GM21786 (cell line): ENCODE data around the gene OVCH2.
"Not testable (repeated sequence)": the region's sequence is repeated elsewhere in the genome, so short reads cannot be mapped to it uniquely, and the experiment has no call there.

Experiments
- ATAC-seq: cut with Tn5 transposase; IDR thresholded peaks from one replicate; pipeline ENCODE4 v1.9.1; 2021; ENCODE audit not compliant: unreplicated experiment

OVCH2 gene, protein sequence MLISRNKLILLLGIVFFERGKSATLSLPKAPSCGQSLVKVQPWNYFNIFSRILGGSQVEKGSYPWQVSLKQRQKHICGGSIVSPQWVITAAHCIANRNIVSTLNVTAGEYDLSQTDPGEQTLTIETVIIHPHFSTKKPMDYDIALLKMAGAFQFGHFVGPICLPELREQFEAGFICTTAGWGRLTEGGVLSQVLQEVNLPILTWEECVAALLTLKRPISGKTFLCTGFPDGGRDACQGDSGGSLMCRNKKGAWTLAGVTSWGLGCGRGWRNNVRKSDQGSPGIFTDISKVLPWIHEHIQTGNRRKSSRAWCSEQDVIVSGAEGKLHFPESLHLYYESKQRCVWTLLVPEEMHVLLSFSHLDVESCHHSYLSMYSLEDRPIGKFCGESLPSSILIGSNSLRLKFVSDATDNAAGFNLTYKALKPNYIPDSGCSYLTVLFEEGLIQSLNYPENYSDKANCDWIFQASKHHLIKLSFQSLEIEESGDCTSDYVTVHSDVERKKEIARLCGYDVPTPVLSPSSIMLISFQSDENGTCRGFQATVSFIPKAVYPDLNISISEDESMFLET

DNA sequence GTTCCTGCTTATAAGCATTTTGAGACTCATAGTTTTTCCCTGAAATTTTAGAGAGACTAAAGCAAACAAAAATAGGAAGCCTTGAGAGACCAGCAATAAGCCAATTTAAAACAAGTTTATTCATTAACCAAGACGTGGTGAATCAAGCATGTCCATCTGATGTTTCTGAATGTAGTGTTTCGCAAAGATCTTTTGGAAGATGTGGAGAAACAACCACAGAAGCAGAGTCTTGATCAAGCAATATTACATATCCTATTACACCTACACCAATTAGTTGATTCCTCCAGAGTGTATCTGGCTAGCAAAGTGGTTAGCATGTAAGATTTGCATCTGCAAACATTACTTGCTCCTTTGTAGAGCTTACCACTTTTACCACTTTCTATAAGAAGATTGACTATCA is at the start of gene OVCH2:
Gene OVCH2, minus strand, starts transcription at position 101 of the 400 bp plus-strand sequence. Its CDS starts 83 bp downstream, at position 18.
- ATAC-seq = no peak

DNA sequence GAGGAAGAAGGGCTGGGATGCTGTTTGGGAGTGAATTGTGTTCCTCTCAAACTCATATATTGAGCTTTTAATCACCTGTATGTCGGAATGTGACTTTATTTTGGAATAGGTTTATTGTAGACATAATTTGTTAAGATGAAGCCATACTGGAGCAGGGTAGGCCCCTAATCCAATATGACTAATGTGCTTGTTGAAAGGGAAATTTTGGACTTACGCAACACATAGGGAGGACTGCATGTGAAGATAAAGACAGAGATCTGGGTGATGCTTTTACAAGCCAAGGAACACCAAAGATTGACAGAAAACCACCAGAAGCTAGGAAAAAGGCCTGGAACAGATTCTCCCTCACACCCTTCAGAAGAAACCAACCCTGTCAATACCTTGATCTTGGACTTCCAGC is 43.2 kb upstream of the OVCH2 start:
- ATAC-seq = no peak

DNA sequence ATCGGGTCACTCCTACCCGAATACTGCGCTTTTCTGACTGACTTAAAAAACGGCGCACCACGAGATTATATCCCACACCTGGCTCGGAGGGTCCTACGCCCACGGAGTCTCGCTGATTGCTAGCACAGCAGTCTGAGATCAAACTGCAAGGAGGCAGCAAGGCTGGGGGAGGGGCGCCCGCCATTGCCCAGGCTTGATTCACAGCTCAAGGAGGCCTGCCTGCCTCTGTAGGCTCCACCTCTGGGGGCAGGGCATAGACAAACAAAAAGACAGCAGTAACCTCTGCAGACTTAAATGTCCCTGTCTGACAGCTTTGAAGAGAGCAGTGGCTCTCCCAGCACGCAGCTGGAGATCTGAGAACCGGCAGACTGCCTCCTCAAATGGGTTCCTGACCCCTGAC is 28.5 kb upstream of the OVCH2 start:
- not testable (repeated sequence) for ATAC-seq

DNA sequence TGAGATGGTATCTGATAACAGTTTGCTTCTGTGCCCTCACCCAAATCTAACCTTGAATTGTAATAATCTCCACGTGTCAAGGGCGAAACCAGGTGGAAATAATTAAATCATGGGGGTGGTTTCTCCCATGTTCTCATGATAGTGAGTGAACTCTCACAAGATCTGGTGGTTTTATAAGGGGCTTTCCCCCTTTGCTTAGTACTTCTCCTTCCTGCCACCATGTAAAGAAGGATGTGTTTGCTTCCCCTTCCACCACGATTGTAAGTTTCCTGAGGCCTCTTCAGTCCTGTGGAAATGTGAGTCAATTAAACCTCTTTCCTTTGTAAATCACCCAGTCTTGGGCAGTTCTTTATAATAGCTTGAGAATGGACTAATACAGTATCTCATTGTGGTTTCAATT is 8.5 kb upstream of the OVCH2 start:
- no peak for ATAC-seq

DNA sequence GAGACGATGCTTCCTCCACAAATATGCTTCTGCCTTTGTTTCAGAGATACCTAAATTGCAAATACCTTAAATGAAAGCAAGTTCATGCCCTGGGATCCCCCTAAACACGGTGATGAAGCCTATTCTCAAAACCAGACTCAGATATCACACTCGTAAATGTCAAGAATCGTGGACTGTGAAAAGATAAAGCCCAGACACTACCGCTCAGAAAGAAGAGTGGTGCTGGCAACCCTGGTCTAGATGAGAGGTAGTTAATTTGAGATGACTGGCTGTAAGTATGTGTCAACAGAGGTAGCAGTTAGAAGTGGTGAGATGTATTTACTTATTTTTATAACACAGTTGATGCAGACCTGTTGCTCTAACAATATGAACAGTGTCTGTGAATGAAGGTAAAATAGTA is 2.5 kb downstream of the OVCH2 start:
- no peak for ATAC-seq

DNA sequence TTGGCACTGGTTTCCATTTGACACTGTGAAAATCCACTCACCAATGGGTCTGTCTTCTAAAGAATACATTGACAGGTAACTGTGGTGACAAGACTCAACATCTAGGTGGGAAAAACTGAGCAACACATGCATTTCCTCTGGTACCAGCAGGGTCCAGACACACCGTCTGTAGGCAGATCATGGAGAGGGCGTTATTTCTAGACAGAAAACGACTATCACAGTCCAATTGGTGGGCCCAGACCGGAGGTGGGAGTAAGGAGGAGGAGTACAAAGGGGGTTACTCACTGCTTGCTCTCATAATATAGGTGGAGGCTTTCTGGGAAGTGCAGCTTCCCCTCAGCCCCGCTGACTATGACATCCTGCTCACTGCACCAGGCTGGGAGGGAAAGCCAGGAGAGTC is 9.9 kb downstream of the OVCH2 start:
- ATAC-seq = no peak

DNA sequence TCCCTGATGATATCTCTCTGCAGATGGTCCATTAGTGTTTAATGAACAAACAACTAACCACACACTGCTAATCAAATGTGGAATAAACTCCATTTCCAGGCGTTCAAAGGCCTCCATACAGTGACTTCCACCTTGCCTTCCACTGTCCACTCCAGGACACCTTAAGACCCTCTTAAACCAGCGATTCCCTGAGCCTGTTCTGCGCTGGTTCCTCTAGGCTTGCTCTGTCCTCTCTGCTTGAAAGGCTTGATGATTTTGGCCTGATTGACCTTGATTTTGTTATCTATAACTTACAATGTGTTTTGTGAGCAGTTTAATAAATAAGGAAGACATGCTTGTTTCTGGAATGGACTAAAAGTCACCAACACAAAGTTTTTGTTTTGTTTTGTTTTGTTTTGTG is 12.0 kb downstream of the OVCH2 start:
- ATAC-seq = no peak

DNA sequence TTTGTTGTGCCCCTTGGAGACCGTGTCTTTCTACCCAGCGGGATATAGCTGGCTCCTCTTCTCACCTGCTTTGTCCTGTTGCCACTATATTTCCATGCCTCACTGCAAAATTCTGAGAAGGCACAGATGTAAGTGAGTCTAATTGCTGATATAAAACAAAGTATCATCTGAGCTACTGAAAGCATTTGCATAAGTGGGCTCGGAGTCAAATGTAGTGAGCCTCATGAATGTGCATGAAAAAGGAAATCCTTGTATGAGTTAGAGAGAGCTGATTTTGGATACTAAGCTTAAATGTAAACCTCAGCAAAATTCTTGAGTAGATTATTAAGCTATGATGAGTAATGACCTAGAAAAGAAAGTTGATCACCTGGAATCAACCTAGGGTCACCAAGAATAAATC is 13.9 kb downstream of the OVCH2 start:
- ATAC-seq = no peak

DNA sequence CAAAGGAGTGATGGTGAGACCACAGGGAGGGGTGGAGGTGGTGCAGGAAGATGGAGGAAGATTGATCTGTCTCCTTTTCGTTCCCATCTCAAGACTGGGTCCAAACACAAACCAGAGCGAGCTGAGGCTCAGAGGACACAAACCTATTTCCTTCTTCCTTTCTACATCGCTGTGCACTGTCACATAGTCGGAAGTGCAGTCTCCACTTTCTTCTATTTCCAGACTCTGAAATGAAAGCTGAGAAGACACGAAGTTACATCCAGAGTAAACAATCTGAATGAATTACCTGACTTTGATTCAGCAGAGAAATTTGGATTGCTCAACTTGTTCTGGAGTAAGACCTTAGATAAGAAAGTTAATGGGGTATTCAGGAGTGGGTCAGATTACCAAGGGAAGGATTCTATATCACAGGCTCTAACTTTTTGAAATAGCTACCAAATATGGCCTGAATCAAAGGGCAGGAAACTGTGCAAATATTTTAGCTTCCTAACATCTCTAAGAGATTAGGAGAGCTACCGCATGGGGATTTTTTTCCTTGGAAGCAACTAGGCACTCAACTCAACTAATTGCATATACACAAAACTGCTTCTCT is 14.4 kb downstream of the OVCH2 start:
- ATAC-seq = no peak

DNA sequence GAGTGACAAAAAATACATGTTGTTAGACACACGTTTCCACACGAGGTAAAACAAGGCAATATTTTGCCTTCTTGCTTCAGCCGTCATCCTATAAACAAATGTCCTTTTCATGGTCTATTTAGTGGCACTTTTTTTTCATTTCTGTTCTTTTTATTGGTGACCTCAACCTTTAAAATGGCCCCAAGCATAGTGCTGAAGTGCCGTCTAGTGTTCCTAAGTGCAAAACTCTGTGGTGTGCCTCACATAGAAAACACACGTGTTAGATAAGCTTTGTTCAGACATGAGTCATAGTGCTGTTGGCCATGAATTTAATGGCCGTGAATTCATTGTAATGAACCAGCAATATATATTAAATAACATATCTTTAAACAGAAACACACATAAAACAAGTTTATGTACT is 15.6 kb downstream of the OVCH2 start:
- no peak for ATAC-seq

DNA sequence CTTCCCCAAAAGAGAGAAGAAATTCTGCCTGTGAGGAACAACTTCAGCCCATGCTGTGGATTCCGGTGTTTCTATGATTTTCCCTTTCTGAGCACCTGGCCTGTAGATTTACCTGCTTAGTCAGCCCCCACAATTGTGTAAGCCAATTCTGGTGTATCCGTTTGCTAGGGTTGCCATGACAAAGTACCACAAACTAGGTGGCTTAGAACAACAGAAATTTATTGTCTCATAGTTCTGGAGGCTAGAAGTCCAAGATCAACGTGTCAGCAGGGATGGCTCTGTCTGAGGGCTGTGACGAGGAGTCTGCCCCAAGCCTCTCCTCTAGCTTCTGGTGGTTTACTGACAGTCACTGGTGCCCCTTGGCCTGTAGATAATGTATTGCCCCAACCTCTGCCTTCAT is 17.0 kb downstream of the OVCH2 start:
- no peak for ATAC-seq

DNA sequence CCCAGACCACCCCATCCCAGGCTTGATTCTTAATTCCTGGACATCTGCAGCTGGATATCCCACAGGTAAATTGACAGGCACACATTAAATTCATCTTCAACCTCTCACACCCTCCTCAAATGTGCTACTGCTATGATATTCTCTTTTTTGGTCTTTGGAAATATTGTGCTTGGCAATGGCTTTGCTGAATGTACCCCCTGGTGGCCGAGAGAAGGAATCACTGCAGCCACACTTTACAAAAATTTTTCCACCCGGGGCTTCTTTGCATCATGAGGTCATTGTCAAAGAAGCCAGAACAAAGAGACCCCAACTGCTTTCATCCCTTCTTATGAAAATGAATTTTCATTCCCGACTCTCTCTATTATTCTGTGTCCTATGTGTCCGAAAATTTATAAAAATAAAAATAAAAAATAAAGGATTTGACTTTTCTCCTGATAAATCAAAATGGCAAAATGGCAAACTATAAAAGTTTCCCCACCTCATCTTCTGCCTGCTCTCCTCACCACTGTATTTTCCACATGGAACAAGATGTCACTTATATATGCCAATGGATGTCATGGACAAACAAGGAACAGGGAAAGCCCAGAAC is 17.9 kb downstream of the OVCH2 start:
- peak; percentile 56 for ATAC-seq

DNA sequence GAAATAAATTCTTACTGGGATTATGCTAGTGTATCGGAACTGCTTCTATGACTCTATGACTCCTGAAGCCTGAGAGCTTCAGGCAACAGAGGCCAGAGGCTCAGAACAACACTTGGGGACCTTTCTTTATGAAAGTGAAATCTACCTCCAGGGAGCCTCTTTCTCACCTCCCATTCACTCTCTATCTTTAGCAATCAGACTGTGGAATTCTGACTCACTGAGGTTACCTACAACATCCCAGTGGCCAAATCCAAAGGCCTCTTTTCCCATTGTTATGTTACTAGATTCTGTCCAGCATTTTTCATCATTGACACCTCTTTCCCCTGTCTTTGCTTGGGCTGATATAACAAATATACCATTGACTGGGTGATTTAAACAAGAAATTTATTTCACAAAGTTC is 18.9 kb downstream of the OVCH2 start:
- ATAC-seq = no peak

DNA sequence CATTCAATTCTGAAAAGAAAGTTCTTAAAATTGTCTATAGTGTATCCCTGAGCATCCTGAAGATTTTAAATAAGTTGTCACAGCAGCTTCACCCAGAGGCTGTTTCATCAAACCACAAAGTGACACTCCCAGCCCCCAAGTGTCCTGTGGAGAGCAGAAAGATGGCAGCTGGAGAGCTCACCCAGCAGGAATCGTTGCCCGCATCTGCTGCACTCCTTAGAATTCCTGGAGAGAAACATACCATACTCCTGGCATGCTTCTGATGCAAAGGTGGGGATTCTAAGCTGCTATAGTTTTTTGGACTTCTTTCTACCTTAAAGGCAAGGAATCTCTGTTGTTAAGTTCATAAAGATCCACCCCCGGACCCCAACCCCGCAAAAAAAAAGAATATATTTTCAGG is 19.5 kb downstream of the OVCH2 start:
- ATAC-seq = no peak

DNA sequence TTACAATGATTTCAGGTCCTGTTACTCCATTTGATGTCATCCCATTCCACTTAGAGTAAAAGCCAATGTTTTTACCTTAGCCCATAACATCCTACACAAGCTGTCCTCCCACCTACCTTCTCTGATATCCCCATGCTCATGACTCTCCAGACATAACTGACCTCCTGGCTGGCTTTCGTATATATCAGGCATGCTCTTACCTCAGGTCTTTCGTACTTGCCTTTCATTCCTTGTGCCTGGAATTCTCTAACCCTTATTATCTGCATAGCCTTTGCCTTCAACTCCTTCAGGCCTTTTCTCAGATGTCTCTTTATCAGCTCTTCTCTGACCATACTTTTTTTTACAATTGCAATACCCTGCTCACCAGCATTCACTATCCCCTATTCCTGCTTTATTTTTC is 22.7 kb downstream of the OVCH2 start:
- no peak for ATAC-seq

DNA sequence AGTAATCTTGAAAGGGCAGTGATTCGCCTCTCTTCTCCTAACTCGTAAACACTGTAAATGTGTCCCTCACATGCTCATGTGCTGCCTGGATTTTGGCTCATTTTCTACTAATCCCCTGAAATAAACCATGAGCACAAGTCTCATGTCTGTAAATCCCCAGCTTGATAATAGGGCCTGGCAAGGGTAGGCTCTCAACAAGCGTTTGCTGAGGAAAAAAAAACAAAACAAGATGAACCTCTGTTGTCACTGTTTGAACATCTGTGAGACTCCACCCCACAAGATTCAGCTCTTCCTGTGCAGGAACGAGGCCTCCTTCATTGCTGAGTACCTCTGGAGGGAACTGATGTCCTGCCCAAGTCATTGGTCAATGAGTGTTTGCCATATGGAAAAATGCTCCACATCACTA is 28.5 kb downstream of the OVCH2 start:
- ATAC-seq = no peak

DNA sequence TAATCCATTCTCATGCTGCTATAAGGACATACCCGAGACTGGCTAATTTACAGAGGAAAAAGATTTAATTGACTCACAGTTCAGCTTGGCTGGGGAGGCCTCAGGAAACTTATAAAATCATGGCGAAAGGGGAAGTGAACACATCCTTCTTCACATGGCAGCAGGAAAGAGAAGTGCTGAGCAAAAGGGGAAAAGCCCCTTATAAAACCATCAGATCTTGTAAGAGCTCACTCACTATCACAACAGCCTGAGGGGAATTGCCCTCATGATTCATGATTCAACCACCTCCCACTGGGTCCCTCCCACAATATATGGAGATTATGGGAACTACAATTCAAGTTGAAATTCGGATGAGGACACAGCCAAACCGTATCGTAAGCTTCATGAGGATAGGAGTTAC is 29.2 kb downstream of the OVCH2 start:
- ATAC-seq = no peak

DNA sequence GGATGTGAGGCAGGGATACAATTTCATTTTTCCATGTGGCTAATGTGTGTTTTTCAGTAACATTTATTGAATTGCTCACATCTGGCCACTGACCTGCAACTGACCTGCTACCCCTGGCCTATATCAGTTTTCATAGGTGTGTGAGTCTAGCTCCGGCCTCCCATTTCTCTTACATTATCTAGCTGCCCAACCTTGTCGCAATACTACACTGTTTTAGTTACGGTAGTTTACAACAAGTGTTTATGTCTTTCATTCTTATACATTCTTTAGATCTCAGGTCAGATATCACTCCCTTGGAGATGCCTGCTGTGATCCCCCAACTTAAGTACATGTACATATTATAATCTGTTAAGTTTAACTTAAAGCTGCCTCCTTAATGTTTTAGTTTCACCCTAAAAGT is 30.6 kb downstream of the OVCH2 start:
- ATAC-seq = no peak

DNA sequence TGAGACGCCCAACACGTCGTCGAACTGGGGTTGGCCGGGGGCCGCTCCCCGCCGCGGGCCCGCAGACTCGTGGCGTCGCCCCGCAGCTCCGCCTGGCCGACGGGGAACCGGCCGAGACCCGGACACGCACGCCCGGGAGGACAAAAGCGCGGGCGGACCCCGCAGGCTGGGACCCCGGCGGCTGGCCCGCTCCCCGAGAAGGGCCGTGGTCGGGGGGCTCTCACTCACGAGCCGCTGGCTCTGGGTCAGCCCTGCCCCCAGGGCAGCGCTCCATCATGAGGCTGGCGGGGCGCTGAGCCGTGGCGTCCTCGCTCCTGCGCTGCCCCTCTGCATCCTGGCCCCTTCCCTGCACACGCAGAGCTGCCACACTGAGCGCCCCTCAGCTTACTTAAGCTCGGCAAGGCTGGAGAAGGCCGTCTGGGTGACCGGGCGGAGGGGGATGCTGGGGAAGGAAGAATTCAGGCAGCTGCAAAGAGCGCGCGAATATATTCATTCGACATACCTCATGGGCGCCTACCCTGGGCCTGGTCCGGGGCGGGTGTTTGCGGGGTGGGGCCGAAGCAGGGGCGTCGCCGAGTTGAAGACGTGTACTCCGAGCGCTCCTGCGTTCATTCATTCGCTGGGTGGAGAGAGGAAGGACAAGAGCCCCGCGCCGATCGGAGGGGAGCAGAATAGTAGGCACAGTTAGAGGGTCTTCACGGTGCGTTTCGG is 32.4 kb downstream of the OVCH2 start:
- ATAC-seq = no peak

DNA sequence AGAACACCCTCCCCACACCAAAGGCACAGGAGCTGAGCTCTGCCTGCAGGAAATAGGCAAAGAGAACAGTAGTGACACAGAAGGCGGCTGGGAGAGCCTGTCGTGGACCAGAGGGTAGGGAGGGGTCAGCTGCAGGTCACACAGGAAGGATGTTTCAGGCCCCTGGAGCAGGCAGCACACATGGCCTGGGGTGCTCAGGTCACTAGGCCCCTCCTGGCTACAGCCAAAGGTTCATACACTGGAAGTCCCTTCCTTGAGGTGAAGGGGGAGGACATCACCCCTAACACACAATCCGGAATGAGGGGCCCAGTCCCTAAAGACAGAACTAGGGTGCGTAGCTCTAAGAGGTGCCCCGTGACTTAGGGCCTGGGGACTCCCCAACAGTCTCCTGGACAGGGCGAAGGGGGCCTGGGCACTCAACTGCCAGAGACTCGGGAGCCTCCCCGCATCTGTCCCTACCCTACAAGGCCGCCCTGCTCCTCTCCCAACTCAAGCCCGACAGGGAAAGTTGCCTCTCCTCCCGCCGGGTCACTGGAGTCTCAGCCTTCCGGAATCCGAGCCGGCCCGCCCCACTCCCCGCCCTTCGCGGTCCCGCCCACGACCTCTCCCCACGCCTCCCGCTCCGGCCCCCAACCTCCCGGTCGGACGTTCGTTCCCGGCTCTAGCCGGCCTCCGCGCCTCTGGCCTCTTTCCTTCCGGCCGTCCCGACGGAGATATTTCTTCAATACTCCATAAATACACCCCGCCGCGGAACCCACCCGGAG is 33.1 kb downstream of the OVCH2 start, which contains the start of gene CYB5R2:
Gene CYB5R2, minus strand, starts transcription at position 541 of the 764 bp plus-strand sequence. CDS start 675 bp downstream, outside the sequence.
- no peak for ATAC-seq
